Stimulated activated CD8-positive, alpha-beta memory T cell treated with anti-CD3 and anti-CD28 coated beads, Interleukin-7, amount 100 ng/mL, for 24 hours (primary cell): ENCODE data around the gene RGL3.
"Not testable (repeated sequence)": the region's sequence is repeated elsewhere in the genome, so short reads cannot be mapped to it uniquely, and the experiment has no call there.

Experiments used
- DNase-seq: peaks from one replicate; pipeline ENCODE4 v3.0.0-alpha.2; 2020; ENCODE audit warnings: low read depth

RGL3 gene

GRCh38 chr19:11418549-11419506 is at the start of gene RGL3:
TSS of gene RGL3 (minus strand) at chr19:11419314. CDS start at chr19:11419278, 36 bp downstream.
- no peak for DNase-seq

GRCh38 chr19:11468266-11468845 is 49.2 kb upstream of the RGL3 start:
- not testable (repeated sequence) for DNase-seq

GRCh38 chr19:11465600-11465999 is 46.5 kb upstream of the RGL3 start:
- no peak for DNase-seq

GRCh38 chr19:11464333-11465265 is 45.5 kb upstream of the RGL3 start:
- DNase-seq, result no peak

GRCh38 chr19:11463391-11463790 is 44.3 kb upstream of the RGL3 start:
- DNase-seq, result no peak

GRCh38 chr19:11461453-11461852 is 42.3 kb upstream of the RGL3 start:
- no peak for DNase-seq

- no peak for DNase-seq
These were observed 41.1 kb upstream of the RGL3 start for GRCh38 chr19:11460207-11460606.

- not testable (repeated sequence) for DNase-seq
These were observed 39.8 kb upstream of the RGL3 start for GRCh38 chr19:11458912-11459311.

GRCh38 chr19:11458236-11458900 is 39.3 kb upstream of the RGL3 start:
- no peak for DNase-seq

GRCh38 chr19:11457831-11458230 is 38.7 kb upstream of the RGL3 start:
- no peak for DNase-seq

GRCh38 chr19:11457115-11457514 is 38.0 kb upstream of the RGL3 start:
- no peak for DNase-seq

- DNase-seq, result no peak
These were observed 37.5 kb upstream of the RGL3 start for GRCh38 chr19:11456659-11457058.

- not testable (repeated sequence) for DNase-seq
These were observed 36.1 kb upstream of the RGL3 start for GRCh38 chr19:11455233-11455554.

- no peak for DNase-seq
These were observed 34.6 kb upstream of the RGL3 start for GRCh38 chr19:11453468-11454341.

- DNase-seq, result no peak
These were observed 33.7 kb upstream of the RGL3 start for GRCh38 chr19:11452620-11453310.

GRCh38 chr19:11451871-11452619 is 32.9 kb upstream of the RGL3 start:
- no peak for DNase-seq

GRCh38 chr19:11451327-11451870 is 32.3 kb upstream of the RGL3 start:
- no peak for DNase-seq

- no peak for DNase-seq
These were observed 31.6 kb upstream of the RGL3 start for GRCh38 chr19:11450570-11451326.
